NK-92 (cell line): ENCODE measurements around the gene BRD8.
"Not testable (repeated sequence)": the region's sequence is repeated elsewhere in the genome, so short reads cannot be mapped to it uniquely, and the experiment has no call there.

Experiments
- DNase-seq: peaks from one replicate; lab custom pipeline; 2025; ENCODE audit not compliant: unreplicated experiment; lab: John Stamatoyannopoulos, UW

The BRD8 gene

GRCh38 chr5:138178516-138179276, at the start of gene BRD8, which contains the start of gene KIF20A:
TSS of gene BRD8 (minus strand) at chr5:138178630. CDS start at chr5:138178614, 16 bp downstream.
TSS of gene KIF20A (plus strand) at chr5:138179112. CDS start at chr5:138179681, 569 bp downstream.
- peak; percentile 19 for DNase-seq

- DNase-seq: no peak
These were observed 48.5 kb upstream of the BRD8 start for GRCh38 chr5:138226910-138227309.

GRCh38 chr5:138224712-138225111, 46.3 kb upstream of the BRD8 start:
- no peak for DNase-seq

GRCh38 chr5:138223532-138223931, 45.1 kb upstream of the BRD8 start:
- no peak for DNase-seq

- no peak for DNase-seq
These were observed 38.4 kb upstream of the BRD8 start for GRCh38 chr5:138216799-138217198.

GRCh38 chr5:138213161-138214029, 35.0 kb upstream of the BRD8 start, which contains the start of gene CDC23:
TSS of gene CDC23 (minus strand) at chr5:138213323. CDS start at chr5:138213312, 11 bp downstream.
- DNase-seq: peak; percentile 58

- DNase-seq: no peak
These were observed 34.4 kb upstream of the BRD8 start for GRCh38 chr5:138212828-138213160.

GRCh38 chr5:138210985-138211384, 32.6 kb upstream of the BRD8 start:
- no peak for DNase-seq

- DNase-seq: not testable (repeated sequence)
These were observed 15.4 kb upstream of the BRD8 start for GRCh38 chr5:138193859-138194258.

- DNase-seq: no peak
These were observed 14.4 kb upstream of the BRD8 start for GRCh38 chr5:138192826-138193225.

- DNase-seq: no peak
These were observed 10.2 kb upstream of the BRD8 start for GRCh38 chr5:138188626-138189025.

GRCh38 chr5:138186002-138186447, 7.6 kb upstream of the BRD8 start:
- no peak for DNase-seq

GRCh38 chr5:138182808-138183207, 4.4 kb upstream of the BRD8 start:
- DNase-seq: no peak

- no peak for DNase-seq
These were observed 2.4 kb upstream of the BRD8 start for GRCh38 chr5:138180841-138181240.

- DNase-seq: no peak
These were observed 1.9 kb upstream of the BRD8 start for GRCh38 chr5:138180183-138180782.

GRCh38 chr5:138179277-138179857, 937 bp upstream of the BRD8 start:
- no peak for DNase-seq

- DNase-seq: no peak
These were observed 402 bp downstream of the BRD8 start for GRCh38 chr5:138177941-138178515.

GRCh38 chr5:138170299-138170698, 8.1 kb downstream of the BRD8 start:
- DNase-seq: no peak

GRCh38 chr5:138169124-138169523, 9.3 kb downstream of the BRD8 start:
- DNase-seq: no peak

- DNase-seq: no peak
These were observed 14.7 kb downstream of the BRD8 start for GRCh38 chr5:138163721-138164120.

- DNase-seq: no peak
These were observed 17.7 kb downstream of the BRD8 start for GRCh38 chr5:138160706-138161105.
